Breast epithelium (tissue), 4 donors: Measurements from ENCODE around the gene BOD1L1. TPM values are rescaled to one million over a fixed set of nuclear protein-coding genes. Genes with fewer than 3 reads are reported as not detected.

Experiments used
- DNase-seq, 2 donors: peaks; one replicate each; pipeline ENCODE4 v3.0.0-alpha.2; 2019; ENCODE audit warnings: low spot score in 2 of 2
- H3K27ac ChIP-seq, 2 donors: fragments of 200-600 bp; sonication (generic) in 1 of 2; one replicate each; pipeline ENCODE4 v1.5.1; 2016 to 2019; ENCODE audit warnings: mild to moderate bottlenecking in 1 of 2
- H3K27me3 ChIP-seq, 2 donors: fragments of 200-600 bp; sonication (generic) in 1 of 2; one replicate each; pipeline versions ENCODE4 v1.5.1 to v1.6.0; 2017 to 2019; ENCODE audit warnings: control low read depth in 1 of 2, mild to moderate bottlenecking in 1 of 2
- H3K36me3 ChIP-seq: fragments of 200-600 bp; one replicate; pipeline ENCODE4 v1.5.1; 2019
- H3K4me1 ChIP-seq, 2 donors: fragments of 200-600 bp; sonication (generic); one replicate each; pipeline ENCODE4 v1.5.1; 2016 to 2019; ENCODE audit warnings: control low read depth in 1 of 2
- H3K4me3 ChIP-seq, 3 donors: fragments of 200-600 bp; sonication (generic); 1 replicate in 2 of 3; 2 replicates in 1 of 3; pipeline ENCODE4 v1.5.1; 2016 to 2019; ENCODE audit warnings: mild to moderate bottlenecking in 3 of 3, moderate library complexity in 2 of 3
- H3K9me3 ChIP-seq, 2 donors: fragments of 200-600 bp; sonication (generic) in 1 of 2; one replicate each; pipeline ENCODE4 v1.5.1; 2016 to 2019; ENCODE audit warnings: control low read depth in 1 of 2
- CTCF ChIP-seq, 3 donors: fragments of 450-650 bp; IDR thresholded peaks; one replicate each; pipeline ENCODE4 v1.5.1; 2016 to 2017; ENCODE audit warnings: antibody characterized with exemption in 3 of 3, mild to moderate bottlenecking in 3 of 3, moderate library complexity in 3 of 3
- POLR2A ChIP-seq: fragments of 450-650 bp; IDR thresholded peaks from one replicate; pipeline ENCODE4 v1.6.1; 2016; ENCODE audit warnings: antibody characterized with exemption, mild to moderate bottlenecking, moderate library complexity
- POLR2AphosphoS5 ChIP-seq, 3 donors: sonication (generic); formaldehyde crosslinking; IDR thresholded peaks; one replicate each; pipeline ENCODE4 v1.6.1; 2017; ENCODE audit warnings: antibody characterized with exemption in 3 of 3
- intact Hi-C: fragments of 100-400 bp; cut with DNase I; formaldehyde crosslinking; loops from one replicate; pipeline ENCODE4 v1.15.1; 2023; ENCODE audit warnings: low total_unique reads
- total RNA-seq, 3 donors: library from RNA; depleted of rRNA; stranded (reverse); fragments of >200 nt; gene quantifications; one replicate each; pipeline ENCODE4 v1.1.0, GENCODE V29; 2016

The BOD1L1 gene
- total RNA-seq, 3 donors from 2014 or later = 49.0 to 68.3 (median 56.0) TPM

GRCh38 chr4:13597141-13597540 lies 30.4 kb downstream of the BOD1L1 start:
- no peaks in the 10 kb centered on the region for H3K4me1 ChIP-seq
- no peak for DNase-seq
- H3K4me3 ChIP-seq = no peak overlapping the region
- TF ChIP-seq POLR2A = no peak
- TF ChIP-seq POLR2AphosphoS5 (IDR thresholded peaks at IDR 0.05) = no peak
- TF ChIP-seq CTCF (IDR thresholded peaks at IDR 0.05) = no peak
- H3K36me3 ChIP-seq = peaks cover 6% of the 10 kb centered on the region
- H3K27me3 ChIP-seq = no peaks in the 10 kb centered on the region
- intact Hi-C loops = no loop called here
- H3K27ac ChIP-seq = no peak overlapping the region
- H3K9me3 ChIP-seq = no peaks in the 10 kb centered on the region

GRCh38 chr4:13592220-13592619 lies 35.3 kb downstream of the BOD1L1 start:
- H3K4me3 ChIP-seq = no peak overlapping the region
- H3K27me3 ChIP-seq = no peaks in the 10 kb centered on the region
- H3K4me1 ChIP-seq = no peaks in the 10 kb centered on the region
- no peaks in the 10 kb centered on the region for H3K9me3 ChIP-seq
- TF ChIP-seq POLR2A (no peak), POLR2AphosphoS5 (IDR thresholded peaks at IDR 0.05) (no peak), CTCF (IDR thresholded peaks at IDR 0.05) (no peak)
- H3K27ac ChIP-seq = no peak overlapping the region
- intact Hi-C loops = no loop called here
- no peak for DNase-seq
- peaks cover 7% of the 10 kb centered on the region for H3K36me3 ChIP-seq

GRCh38 chr4:13590766-13591165 lies 36.8 kb downstream of the BOD1L1 start:
- intact Hi-C loops = no loop called here
- no peak overlapping the region for H3K27ac ChIP-seq
- H3K27me3 ChIP-seq = no peaks in the 10 kb centered on the region
- H3K9me3 ChIP-seq = no peaks in the 10 kb centered on the region
- TF ChIP-seq POLR2AphosphoS5 (IDR thresholded peaks at IDR 0.05) = no peak
- no peak for TF ChIP-seq POLR2A
- TF ChIP-seq CTCF (IDR thresholded peaks at IDR 0.05) = no peak
- peaks cover 7% of the 10 kb centered on the region for H3K36me3 ChIP-seq
- H3K4me1 ChIP-seq = no peaks in the 10 kb centered on the region
- no peak for DNase-seq
- no peak overlapping the region for H3K4me3 ChIP-seq

- Histone ChIP-seq H3K36me3 (peaks cover 7% of the 10 kb centered on the region), H3K9me3 (no peaks in the 10 kb centered on the region), H3K27me3 (no peaks in the 10 kb centered on the region), H3K4me1 (no peaks in the 10 kb centered on the region), H3K27ac (no peak overlapping the region), H3K4me3 (no peak overlapping the region)
- no peak for TF ChIP-seq POLR2A
- TF ChIP-seq CTCF (IDR thresholded peaks at IDR 0.05) = no peak
- TF ChIP-seq POLR2AphosphoS5 (IDR thresholded peaks at IDR 0.05) = no peak
- intact Hi-C loops = no loop called here
- no peak for DNase-seq
Measured at GRCh38 chr4:13588954-13589353, 38.6 kb downstream of the BOD1L1 start.

GRCh38 chr4:13584481-13584880 lies 43.0 kb downstream of the BOD1L1 start:
- Histone ChIP-seq H3K4me3 (no peak overlapping the region), H3K27ac (no peak overlapping the region), H3K9me3 (no peaks in the 10 kb centered on the region), H3K4me1 (no peaks in the 10 kb centered on the region), H3K36me3 (no peaks in the 10 kb centered on the region), H3K27me3 (no peaks in the 10 kb centered on the region)
- no peak for TF ChIP-seq POLR2A
- no peak for TF ChIP-seq CTCF (IDR thresholded peaks at IDR 0.05)
- no peak for TF ChIP-seq POLR2AphosphoS5 (IDR thresholded peaks at IDR 0.05)
- intact Hi-C loops = no loop called here
- no peak for DNase-seq
